Hematopoietic multipotent progenitor cell (in vitro differentiated cells): Measurements from ENCODE around the gene ARID1B. TPM values are rescaled to one million over a fixed set of nuclear protein-coding genes. Genes with fewer than 3 reads are reported as not detected.

Source experiments
- DNase-seq, 3 donors: peaks; one replicate each; pipeline ENCODE4 v3.0.0-alpha.2; 2011 to 2015; ENCODE audit warnings: low read depth in 2 of 3, low spot score in 2 of 3
- total RNA-seq: library from RNA; depleted of rRNA; stranded (reverse); fragments of >200 nt; gene quantifications from one replicate; pipeline ENCODE4 v1.2.3, GENCODE V29; 2012

Gene ARID1B
- total RNA-seq, 1 donor, result 107 TPM

DNA sequence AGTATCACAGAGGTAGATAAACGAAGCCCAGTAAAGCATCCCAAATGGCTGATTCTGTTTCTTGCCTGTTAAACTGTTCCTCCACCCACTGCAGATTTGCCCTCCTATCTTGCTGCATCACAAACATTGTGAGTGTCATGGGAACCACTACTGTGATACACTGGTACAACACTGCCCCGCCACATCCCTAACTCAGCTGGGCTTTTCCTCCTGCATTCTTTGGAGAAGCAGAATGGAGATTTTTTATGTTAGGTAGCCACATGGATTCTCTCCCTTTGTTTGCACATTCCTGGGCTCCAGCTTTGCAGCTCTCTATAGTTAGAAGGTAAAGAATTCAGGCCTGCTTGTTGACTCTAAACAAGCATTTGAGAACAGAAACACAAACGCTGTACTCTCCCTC lies 312.1 kb downstream of the ARID1B start:
- no peak for DNase-seq

DNA sequence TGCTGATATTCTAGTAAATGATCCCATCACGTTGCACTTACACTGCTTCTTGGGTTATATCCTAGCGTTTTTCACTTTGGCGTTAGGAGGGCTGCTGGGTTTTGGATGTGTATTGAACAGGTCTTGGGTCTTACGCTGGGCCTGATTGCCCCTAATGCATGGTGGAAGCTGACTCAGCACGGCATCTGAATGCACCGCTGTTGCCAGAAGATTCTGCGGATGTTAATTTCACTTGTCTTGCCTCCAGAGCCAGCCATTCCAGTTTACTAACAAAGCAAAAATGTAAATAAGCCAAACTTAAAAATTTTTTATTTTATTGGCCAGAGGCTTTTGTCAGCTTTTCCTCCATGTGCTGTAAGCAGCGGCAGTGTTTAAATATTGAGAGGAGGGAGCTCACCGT lies 312.7 kb downstream of the ARID1B start:
- DNase-seq, result no peak

DNA sequence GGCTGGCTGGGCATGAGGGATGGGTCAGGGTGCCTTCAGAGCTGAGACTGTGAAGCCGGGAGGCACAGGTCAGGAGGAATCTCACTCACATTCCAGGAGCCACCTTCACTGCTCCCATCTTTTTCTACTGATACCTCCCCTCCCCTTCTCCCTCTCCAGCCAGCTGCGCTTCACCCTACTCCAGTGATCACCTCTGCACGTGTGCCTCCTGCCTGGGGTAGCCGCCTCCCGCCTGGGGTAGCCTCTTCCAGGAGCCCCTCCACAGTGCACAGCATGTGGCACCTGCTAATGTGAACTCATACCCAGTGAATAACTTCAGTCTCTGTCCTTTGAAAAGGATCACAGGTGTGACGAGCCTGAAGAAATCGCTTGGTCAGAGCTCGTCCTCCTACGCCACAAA lies 313.6 kb downstream of the ARID1B start:
- no peak for DNase-seq

DNA sequence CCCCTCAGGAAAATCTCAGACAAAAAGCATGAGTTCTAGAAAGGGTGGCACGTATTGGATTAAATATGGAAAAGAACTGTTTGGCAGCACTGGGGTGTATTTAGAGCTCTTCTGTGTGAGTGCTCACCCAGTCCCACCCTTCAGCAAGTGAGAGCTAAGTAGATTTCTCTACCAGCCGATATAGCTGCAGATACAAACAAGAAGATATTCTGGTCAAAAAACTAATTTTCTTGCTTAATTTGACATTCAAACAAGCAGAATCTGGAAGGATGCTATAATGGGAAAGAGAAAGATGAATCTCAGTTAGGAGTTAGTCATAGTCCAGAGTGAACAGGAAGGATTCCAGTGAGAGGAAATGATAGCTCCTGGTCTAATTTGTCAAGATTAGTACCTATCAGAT lies 314.1 kb downstream of the ARID1B start:
- no peak for DNase-seq

DNA sequence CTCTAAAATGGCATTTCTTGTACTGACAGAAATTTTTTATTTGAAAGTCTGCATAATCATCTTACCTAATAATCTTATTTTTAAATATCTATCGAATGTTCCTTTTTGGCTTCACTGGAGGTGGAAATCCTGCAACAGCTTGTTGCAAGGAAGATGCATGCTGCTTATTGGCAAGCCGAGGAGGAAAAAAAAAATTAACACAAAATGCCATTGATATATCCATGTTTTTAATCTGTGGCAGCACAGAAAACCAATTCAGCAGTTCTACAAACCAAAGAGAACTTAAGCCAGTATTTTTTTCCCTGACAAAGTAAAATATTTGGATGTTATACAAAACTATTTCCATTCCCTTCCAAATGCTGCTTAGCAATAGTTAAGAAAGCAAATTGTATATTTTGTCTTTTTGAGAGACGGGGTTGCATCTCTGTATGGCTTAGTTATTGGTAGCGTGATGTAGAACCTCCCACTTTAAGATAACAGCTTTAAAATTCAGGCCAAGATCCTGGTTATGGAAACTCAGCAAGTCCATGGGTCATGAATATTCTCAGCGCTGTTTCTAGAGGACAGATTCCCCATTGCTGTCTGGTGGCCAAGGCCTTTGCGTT lies 314.8 kb downstream of the ARID1B start:
- DNase-seq, result no peak

DNA sequence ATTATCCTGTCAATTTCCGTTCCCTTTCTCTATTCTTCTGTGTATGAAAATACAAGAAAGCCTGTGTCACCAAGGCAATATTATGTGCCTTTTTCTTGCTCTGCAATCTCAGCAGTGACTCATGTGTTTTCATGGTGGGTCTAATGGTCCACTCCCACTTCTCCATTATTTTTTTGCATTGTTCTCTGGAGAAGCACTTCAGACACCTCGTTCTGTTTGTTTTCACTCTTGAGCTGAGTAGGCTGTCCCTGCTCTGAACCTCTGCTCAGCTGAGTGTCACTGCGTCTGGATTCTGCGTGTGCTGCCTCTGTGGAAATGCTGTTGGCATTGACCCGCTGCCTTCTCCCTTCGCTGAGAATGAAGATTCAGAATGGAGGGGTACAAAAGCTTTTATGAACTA lies 315.6 kb downstream of the ARID1B start:
- no peak for DNase-seq

DNA sequence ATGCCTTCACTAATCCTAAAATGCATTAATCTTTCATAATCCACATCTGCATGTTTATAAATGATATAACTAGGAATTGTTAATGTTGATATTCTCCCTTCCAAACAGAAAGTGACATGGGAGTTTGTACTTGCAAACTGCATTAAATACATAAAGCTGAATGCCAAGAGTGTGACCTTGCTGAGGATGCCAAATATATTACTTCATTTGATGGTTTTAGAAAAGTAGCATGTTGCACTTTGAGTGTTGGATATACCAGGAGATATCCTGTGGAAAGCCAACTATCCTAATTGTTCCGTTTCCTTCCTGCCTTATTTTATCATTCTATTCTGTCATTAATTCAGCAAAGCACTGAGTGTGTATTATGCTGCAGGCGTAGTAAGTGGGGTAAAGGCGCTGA lies 316.4 kb downstream of the ARID1B start:
- DNase-seq, result no peak

DNA sequence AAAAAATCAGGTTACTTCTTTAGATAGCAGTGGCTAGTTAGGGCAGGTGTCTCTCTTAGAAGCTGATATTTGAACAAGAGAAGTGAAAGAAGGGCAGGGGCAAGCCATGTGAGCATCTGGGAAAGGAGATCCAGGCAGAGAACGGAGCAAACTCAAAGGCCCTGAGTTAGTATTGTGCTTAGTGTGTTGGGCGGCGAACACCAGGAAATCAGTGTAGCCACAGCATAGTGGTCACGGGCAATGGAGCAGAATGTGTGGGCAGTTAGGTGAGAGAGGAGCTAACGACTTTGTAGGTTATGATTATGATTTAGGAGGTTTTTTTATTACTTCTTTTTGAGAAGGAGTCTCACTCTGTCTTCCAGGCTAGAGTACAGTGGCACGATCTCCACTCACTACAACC lies 316.9 kb downstream of the ARID1B start:
- DNase-seq, result no peak

DNA sequence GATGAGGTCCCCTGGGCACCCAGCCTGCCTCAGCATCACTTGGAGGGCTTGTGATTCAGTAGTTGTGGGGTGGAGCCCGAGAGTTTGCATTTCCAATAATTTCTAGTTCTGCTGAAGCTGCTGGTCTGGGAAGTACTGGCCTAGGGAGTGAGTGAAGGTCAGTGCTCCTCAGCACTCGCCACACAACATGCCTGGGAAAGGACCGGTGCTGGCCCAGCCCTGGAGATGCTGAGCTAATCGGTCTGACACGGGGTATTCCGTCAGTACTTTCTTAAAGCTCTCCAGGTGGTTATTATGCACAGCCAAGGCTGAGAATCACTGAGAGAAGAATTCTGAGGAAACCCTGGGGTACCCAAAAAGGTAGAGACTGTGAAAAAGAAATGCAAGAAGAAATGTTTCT lies 317.9 kb downstream of the ARID1B start:
- DNase-seq, result no peak

DNA sequence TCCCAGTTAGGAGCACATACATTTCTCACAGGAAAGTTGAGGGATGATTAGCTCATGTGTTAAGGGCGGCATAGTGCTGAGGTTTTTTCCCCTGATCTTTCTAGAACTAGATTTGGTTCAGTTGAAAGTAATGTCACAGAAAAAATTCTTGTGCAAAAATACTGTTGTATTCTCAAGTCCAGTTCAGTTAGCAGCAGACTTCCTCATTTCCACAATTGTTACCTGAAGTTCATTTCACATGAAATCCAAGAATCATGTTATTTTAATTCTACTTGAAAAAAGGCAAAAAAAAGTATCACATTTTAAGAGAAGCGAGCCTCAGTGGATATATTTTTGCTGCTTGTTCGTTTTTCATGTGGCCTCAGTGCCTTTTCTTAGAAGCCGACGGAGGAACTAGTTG lies 318.4 kb downstream of the ARID1B start:
- no peak for DNase-seq

DNA sequence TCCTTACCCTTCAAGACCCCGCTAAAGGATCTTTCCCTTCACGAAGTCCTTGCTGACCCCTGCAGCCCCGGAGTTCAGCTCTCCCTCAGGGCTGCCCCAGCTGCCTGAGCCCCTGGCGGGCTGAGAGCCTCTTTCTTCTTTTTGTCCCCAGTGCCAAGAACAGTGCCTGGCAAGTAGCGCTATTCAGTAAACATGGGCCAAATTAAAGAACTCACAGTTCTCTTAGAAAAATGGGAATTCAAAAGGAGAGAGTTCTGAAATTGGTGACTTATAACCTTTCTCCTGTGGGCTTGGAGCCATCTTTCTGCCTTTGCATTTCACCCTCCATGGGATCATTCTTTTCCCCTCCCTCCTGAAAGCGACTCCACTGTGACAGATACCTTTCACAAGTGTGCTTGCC lies 318.9 kb downstream of the ARID1B start:
- DNase-seq, result no peak

DNA sequence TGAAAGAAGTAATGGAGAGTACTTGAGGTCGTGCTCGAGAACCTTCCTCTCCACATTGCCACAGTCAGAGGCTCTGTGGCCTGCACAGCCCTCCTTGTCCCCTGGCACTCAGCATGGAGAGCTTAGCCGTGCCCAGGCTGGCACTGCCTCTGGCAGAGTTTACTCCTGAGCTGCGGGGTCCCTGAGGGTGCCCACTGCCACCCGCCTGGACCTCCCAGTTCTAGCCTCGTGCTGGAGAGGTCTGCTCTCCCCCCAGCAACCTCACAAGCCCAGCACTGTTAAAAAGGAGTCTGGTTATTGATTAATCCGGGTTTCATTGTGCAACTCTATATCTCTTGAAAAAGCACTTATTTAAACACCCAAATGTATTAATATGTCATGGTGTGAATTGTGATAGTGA lies 319.3 kb downstream of the ARID1B start:
- no peak for DNase-seq

DNA sequence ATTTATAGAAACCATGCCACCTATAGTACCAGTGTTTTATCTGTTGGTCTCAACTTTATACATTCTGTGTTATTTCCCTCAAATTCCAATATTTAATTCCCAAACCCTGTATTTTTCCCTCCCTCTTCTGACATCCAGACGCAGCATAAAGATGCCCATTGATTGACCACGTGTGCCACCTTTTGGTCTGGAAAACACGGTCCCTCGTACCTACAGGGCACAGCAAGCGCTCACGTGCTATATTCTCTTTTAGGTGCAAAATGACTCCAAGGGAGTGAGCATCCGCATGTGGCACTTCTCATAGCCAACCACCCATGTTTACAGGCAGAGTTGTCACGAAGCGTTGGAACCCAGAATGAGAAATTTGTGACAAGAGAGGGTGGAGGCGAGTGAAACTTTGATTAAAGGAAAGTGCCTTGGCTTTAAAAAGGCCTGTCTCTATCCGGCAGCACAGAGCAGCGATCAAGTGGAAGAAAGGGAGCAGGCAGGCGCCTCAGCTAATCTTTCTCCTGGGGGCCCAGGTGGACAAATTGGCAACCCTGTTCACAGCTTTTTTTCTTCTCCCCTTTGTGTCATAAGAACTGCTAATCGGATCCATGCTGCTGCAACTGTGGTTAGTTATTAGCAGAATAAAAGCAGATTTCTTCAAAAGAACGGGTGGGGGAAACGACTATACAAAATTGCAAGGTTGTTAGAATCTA lies 320.2 kb downstream of the ARID1B start:
- DNase-seq, result no peak

DNA sequence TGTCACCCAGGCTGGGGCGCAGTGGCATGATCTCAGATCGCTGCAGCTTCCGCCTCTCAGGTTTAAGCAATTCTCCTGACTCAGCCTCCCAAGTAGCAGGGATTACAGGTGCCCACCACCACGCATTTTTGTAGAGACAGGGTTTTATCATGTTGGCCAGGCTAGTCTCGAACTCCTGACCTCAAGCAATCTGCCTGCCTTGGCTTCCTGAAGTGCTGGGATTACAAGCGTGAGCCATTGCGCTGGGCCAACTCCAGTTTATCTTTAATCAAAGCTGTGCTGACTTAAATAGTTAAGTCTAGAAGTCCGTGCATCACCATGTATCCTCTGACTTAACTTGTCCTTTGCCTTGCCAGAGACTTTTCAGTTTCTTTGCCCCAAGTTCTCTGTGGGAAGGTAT lies 321.8 kb downstream of the ARID1B start:
- DNase-seq, result no peak

DNA sequence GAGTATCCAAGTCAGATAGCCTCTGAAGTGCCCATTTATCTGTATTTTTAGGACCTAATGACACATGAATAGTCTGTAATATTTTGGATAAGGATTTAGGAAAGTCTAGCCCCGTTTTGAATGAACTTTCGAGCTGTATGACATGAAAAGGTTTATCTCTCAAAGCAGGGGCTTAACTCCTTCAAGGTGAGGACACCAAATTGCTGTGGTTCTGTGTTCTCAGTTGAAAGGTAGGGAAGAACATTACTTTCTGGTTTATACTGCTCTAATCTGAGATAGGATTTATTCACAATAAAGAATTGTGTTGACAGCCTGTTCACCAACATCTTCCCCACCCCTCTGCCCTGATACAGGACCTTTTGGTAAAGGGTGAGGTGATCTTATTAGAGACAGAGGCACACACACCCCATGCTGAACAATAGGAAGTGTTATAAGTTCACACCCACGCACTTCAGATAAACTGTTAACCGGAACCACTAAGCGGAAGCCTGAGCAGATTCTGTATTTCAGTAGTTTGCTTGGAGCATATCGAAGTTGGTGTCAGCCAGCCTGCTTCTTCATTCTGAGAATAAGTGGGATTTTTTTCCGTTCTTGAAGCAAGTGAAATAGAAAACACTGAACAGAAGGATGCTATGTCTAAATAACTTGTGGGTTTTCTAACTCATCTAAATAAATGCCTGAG lies 322.9 kb downstream of the ARID1B start:
- DNase-seq, result peak; percentile 6 to 75 (median 50)

DNA sequence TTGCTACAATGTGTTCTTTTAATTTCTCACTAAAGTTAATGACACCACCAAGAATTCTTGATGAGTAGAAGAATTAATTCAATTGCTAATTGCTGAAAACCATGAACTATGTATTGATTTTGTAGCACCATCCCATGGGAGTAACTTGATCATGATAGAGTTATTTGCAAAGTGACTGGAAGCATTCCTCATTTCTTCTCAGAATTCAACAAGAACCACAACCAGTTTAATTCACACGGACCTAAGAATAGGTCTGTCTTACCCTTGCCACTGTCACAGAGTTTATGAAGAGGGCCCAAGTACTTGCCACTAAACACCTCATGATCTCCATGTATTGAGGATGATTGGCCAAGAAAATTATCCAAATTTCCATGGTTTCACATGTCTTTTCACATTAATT lies 324.0 kb downstream of the ARID1B start:
- DNase-seq, result no peak

DNA sequence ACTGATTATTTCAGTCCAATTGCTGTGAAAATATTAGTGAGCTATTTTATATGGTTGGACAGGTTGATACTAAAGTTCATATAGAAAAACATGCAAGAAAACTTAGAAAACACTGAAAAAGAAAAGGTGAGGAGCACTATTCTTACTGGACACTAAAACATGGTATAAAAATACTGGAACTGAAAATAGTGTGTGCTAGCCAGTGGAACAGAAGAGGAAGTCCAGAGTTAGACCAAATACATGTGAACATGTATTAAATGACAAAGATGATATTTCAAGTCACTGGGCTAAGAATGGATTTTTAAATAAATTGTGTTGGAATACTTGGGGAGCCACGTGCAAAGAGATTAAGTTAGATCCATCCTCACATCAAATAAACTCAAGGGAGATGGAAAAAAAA lies 327.6 kb downstream of the ARID1B start:
- no peak for DNase-seq

DNA sequence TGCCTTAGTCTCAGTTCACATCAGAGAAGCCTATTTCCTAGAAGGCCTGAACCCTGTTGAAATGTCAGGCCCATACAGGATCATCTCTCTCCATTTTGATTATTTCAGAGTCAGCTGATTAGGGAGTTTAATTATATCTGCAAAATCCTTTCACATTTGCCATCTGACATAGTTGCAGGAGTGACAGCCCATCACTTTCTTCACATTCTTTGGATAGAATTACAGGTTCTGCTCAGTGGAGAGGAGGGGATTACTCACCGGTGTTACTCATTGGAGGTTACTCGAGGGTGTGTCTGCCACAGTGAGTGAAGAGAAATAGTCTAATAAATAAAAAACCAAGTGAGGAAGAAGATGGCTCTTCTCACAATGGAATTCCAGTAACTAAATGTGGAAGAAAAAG lies 329.3 kb downstream of the ARID1B start:
- no peak for DNase-seq

DNA sequence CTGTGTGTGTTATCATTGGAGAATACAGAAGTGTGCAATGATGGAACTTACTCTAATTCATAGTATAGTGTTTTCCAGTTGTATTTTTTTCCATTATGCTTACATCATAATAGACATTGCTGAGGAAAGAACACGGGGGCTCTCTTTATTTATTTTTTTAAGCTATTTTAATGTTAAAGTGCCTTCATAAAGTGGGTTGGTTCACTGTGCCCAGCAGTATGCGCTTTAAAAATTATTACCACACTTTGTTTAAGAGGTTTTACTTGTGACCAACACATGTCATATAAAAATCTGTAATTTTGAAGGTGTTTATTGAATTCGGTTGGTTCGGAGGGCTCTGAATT lies 330.4 kb downstream of the ARID1B start:
- no peak for DNase-seq

DNA sequence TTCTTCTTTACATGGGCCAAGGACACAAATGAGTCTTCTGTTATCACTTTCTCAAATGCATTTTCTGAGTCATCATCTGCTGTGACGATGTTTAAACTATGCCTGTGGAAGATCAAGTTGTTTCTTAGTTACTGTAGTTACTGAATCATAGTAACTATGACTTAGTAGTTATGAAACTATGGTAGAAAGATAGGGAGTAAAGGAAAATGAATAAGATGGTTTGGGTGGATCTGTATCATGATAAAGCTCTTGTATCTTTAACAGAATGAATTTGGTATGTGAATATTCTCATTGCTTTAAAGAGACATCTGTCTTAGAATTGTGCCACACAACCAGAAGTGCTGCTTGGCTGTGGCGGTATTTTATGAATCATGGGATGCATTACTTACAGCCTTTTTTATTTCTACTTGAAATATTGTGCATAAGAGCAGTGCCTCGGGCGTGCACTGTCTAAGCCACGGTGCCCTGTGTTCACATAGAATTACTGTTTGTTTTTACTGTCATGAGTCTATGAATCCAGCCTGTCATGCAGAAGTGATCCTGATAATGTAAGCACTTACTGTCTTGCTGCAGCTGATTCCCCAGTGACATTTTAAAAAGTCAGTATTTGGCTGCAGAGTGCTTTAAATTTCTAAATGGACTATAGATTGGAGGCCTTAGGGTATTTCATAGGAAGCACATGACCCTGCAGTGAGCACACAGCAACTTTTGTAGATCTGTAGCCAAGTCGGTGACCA lies 330.9 kb downstream of the ARID1B start:
- peak in 2 of 3 donors; percentile 43 to 49 for DNase-seq

DNA sequence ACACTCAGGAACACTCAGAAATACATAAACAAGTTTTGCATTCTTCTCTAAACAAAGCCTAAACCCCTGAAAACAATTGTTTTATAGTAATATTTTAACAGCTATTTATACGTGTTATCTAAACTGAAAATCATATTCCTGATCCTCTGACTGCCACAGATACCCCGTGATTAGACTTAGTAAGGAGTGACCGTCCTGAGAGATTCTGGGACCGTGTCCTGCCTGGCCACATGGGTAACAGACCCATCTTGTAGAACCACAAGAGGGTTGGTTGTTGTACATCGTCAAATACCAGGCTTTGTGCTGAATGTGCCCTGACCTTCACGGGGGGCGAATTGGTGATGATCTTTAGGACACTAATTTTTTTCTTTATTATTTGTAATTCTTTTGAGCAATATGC lies 331.7 kb downstream of the ARID1B start:
- DNase-seq, result no peak

DNA sequence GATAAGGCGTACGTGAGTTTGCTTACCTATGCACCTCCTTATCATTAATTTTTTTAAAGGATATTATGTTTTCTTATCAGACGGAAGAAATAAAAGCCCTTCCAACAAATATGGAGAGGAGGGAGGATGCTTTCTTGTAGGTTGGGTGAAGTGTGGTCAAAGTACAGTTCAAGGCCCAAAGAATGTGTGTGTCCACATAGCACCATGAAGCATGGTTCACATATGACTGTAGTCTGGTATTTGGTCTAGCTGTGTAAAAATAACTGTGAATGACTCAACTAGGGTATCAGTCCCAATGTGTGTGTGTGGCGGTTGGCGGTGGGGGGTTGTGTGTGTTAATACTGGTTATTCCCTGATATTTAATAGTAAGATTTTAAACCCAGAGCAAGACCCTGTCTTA lies 333.4 kb downstream of the ARID1B start:
- DNase-seq, result no peak
